Adipocyte (in vitro differentiated cells): ENCODE measurements around the gene EGFR.

Experiments
- DNase-seq: peaks from one replicate; pipeline ENCODE4 v3.0.0-alpha.2; 2015; ENCODE audit warnings: low read depth
- H3K27me3 ChIP-seq: replicated peaks from 2 replicates; pipeline ENCODE4 v1.7.0; 2013; ENCODE audit warnings: mild to moderate bottlenecking, low read length, moderate library complexity; ENCODE audit not compliant: control insufficient read depth, insufficient read depth
- H3K36me3 ChIP-seq: 2 replicates; pipeline ENCODE4 v1.7.0; 2013; ENCODE audit warnings: low read length, mild to moderate bottlenecking, moderate library complexity; ENCODE audit not compliant: control insufficient read depth, insufficient read depth, severe bottlenecking
- H3K4me1 ChIP-seq: 2 replicates; pipeline ENCODE4 v1.7.0; 2013; ENCODE audit warnings: mild to moderate bottlenecking, low read length, moderate library complexity; ENCODE audit not compliant: control insufficient read depth, insufficient read depth
- H3K4me3 ChIP-seq: 2 replicates; pipeline ENCODE4 v1.7.0; 2013; ENCODE audit warnings: mild to moderate bottlenecking, low read length, moderate library complexity
- H3K9ac ChIP-seq: 2 replicates; pipeline ENCODE4 v1.7.0; 2013; ENCODE audit warnings: mild to moderate bottlenecking, low read length, moderate library complexity
- H3K9me3 ChIP-seq: 2 replicates; pipeline ENCODE4 v1.7.0; 2013; ENCODE audit warnings: mild to moderate bottlenecking, low read length, moderate library complexity; ENCODE audit not compliant: control insufficient read depth

EGFR gene

GRCh38 chr7:55180963-55181542 lies 162.2 kb downstream of the EGFR start:
- no peak for DNase-seq
- H3K4me1 ChIP-seq: peaks cover 27% of the 10 kb centered on the region
- no peak overlapping the region for H3K4me3 ChIP-seq
- H3K27me3 ChIP-seq: no peaks in the 10 kb centered on the region
- H3K36me3 ChIP-seq: peaks cover 71% of the 10 kb centered on the region
- no peak overlapping the region for H3K9ac ChIP-seq
- H3K9me3 ChIP-seq: no peaks in the 10 kb centered on the region

DNA sequence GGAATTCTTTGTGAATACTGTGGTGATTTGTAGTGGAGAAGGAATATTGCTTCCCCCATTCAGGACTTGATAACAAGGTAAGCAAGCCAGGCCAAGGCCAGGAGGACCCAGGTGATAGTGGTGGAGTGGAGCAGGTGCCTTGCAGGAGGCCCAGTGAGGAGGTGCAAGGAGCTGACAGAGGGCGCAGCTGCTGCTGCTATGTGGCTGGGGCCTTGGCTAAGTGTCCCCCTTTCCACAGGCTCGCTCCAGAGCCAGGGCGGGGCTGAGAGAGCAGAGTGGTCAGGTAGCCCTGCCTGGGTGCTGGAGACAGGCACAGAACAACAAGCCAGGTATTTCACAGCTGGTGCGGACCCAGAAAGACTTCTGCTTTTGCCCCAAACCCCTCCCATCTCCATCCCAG lies 162.9 kb downstream of the EGFR start:
- no peaks in the 10 kb centered on the region for H3K9me3 ChIP-seq
- no peak overlapping the region for H3K9ac ChIP-seq
- H3K27me3 ChIP-seq: no peaks in the 10 kb centered on the region
- no peak overlapping the region for H3K4me3 ChIP-seq
- peaks cover 32% of the 10 kb centered on the region for H3K4me1 ChIP-seq
- peaks cover 70% of the 10 kb centered on the region for H3K36me3 ChIP-seq
- no peak for DNase-seq

GRCh38 chr7:55183897-55184296 lies 165.1 kb downstream of the EGFR start:
- Histone ChIP-seq H3K9me3 (no peaks in the 10 kb centered on the region), H3K36me3 (peaks cover 69% of the 10 kb centered on the region), H3K9ac (no peak overlapping the region), H3K4me1 (peaks cover 35% of the 10 kb centered on the region), H3K27me3 (no peaks in the 10 kb centered on the region), H3K4me3 (no peak overlapping the region)
- DNase-seq: no peak

DNA sequence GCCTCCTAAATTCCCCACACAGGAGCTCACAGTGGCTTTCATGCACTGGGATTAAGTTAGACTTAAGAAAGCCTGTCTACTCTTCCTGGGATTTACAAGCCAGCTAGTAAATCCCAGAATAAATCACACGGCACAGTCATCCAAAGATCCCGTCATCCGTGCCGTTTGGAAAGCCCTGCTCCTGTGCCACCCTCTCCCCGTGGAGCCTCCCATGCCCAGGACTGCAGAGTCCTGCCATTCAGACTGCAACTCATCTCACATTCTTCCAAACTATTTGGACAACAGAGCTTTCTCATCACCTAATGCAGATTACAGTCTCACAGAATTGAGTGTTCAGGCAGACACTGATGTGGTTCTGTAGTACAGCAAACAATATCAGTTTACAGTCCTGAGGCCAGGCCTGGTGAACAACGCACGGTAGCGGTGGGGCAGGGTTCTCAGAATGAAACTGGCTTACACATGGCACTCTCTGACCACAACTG lies 166.5 kb downstream of the EGFR start:
- no peak for DNase-seq
- Histone ChIP-seq H3K36me3 (peaks cover 59% of the 10 kb centered on the region), H3K9ac (no peak overlapping the region), H3K9me3 (no peaks in the 10 kb centered on the region), H3K4me1 (peaks cover 29% of the 10 kb centered on the region), H3K27me3 (no peaks in the 10 kb centered on the region), H3K4me3 (no peak overlapping the region)

DNA sequence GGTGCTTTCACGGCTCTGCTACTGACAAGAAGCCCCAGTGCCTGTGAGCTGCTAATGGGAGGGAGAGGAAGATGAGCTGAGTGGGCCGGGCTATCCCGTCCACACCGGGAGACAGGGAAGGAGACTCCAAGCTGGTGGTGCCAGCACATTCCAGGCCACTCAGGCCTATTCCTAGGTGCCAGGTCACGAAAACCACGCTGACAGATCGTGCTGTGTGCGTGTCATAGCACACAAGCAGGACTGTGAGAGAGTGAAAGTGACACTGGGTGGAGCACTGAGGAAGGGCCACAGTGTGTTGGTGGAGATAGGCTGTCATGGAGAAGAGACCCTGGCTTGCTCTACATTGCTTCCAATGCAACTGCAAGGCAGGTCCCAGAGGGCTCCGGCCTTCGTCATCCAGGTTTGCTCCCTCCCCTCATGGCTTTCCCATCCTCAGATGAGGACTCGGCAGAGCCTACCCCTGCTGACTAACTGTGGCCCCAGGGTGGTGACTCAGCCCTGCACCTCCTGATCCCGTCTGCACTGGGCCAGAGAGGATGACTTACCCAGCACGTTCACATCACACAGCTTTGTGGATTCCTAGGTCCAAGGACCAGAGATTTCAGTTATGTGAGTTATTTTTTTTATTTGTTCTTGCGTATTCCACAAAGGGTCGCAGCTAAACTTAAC lies 167.3 kb downstream of the EGFR start:
- Histone ChIP-seq H3K36me3 (peaks cover 57% of the 10 kb centered on the region), H3K9me3 (no peaks in the 10 kb centered on the region), H3K9ac (peak overlapping the region; percentile 23), H3K4me1 (peaks cover 29% of the 10 kb centered on the region), H3K27me3 (no peaks in the 10 kb centered on the region), H3K4me3 (no peak overlapping the region)
- peak; percentile 68 for DNase-seq

DNA sequence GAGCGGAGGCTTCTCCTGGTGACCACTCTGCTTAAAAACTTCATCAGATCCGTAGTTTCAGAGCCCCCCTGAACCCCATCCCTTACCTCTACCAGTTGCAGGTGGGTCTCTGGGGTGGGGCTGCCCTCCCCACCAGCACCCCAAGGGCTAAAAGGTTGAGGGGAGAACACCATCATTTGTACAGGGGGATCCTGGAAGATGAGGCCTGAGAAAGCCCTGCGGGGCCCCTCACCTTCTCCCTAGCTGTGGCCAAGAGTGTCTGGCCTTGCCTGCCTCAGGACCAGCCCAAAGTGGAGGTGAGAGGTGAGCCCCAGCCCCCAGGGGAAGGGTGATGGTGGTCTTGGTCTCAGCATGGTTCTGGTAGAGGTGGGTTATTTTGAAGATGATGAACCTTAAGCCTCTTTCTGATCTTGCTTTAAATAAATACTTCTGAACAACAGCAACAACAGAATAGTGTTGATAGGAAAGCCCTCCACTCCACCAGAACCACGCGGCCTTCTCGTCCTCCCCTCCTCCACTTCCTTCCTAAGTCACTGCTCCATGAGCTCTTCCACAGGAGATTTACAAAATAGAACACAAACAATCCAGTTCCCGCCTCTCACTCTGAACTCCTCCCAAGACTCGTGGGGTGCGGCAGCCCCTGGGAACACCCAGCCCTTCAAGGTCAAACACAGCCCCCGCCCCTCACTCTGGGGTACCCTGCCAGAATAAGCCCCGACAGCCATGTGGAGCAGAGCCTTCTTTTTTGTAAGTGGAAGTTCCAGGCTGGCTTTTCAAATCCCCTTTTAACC lies 169.1 kb downstream of the EGFR start:
- no peak for DNase-seq
- Histone ChIP-seq H3K9me3 (no peaks in the 10 kb centered on the region), H3K9ac (peak overlapping the region; percentile 11), H3K4me3 (no peak overlapping the region), H3K27me3 (no peaks in the 10 kb centered on the region), H3K36me3 (peaks cover 50% of the 10 kb centered on the region), H3K4me1 (peaks cover 41% of the 10 kb centered on the region)

- no peak overlapping the region for H3K4me3 ChIP-seq
- H3K4me1 ChIP-seq: peaks cover 49% of the 10 kb centered on the region
- no peak for DNase-seq
- no peaks in the 10 kb centered on the region for H3K27me3 ChIP-seq
- H3K36me3 ChIP-seq: peaks cover 51% of the 10 kb centered on the region
- H3K9me3 ChIP-seq: no peaks in the 10 kb centered on the region
- no peak overlapping the region for H3K9ac ChIP-seq
These were observed 169.8 kb downstream of the EGFR start for GRCh38 chr7:55188590-55189138.

GRCh38 chr7:55189146-55189766 lies 170.4 kb downstream of the EGFR start:
- Histone ChIP-seq H3K4me1 (peaks cover 49% of the 10 kb centered on the region), H3K4me3 (no peak overlapping the region), H3K36me3 (peaks cover 46% of the 10 kb centered on the region), H3K9me3 (no peaks in the 10 kb centered on the region), H3K27me3 (no peaks in the 10 kb centered on the region), H3K9ac (peak overlapping the region; percentile 2)
- DNase-seq: no peak

GRCh38 chr7:55189878-55190436 lies 171.1 kb downstream of the EGFR start:
- Histone ChIP-seq H3K9me3 (no peaks in the 10 kb centered on the region), H3K4me1 (peaks cover 49% of the 10 kb centered on the region), H3K4me3 (no peak overlapping the region)

DNA sequence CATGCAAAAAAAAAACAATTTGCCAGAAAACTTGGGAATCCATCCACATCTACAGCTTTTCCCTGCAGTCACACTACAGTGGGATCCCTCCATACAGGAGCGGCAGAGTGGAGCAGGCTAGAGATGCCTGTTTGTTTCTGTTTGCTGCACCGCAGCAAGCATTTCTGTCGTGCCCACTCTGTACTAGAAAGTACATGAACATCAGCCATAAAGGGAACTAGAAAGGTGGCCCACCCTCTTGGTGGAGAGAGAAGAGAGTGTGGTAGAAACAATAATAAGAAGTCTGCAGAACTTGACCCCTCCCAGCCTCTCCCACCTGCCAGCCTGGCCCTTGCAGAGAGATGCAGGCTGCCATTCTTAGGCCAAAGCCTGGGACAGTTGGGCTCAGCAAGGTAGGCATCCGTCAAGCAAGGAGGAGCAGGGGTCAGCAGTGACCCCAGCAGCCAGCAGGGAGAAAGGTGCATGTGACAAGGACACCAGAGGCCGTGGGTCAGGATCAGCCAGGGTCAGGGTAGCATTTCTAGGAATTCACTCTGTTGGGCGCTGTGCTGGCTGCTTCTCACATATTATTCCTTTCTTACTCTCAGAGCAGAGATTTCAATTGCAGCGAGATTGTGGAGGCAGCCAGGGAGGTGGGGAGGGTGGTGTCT lies 171.8 kb downstream of the EGFR start:
- Histone ChIP-seq H3K9ac (no peak overlapping the region), H3K4me1 (peaks cover 48% of the 10 kb centered on the region), H3K27me3 (no peaks in the 10 kb centered on the region), H3K36me3 (peaks cover 43% of the 10 kb centered on the region), H3K9me3 (no peaks in the 10 kb centered on the region), H3K4me3 (no peak overlapping the region)
- no peak for DNase-seq

More at GRCh38 chr7:55189878-55190436, 171.1 kb downstream of the EGFR start:
- peaks cover 47% of the 10 kb centered on the region for H3K36me3 ChIP-seq
- H3K27me3 ChIP-seq: no peaks in the 10 kb centered on the region
- no peak for DNase-seq
- H3K9ac ChIP-seq: peak overlapping the region; percentile 2
